ENCODE results near the gene TTYH1. TPM values are rescaled to one million over a fixed set of nuclear protein-coding genes. Genes with fewer than 3 reads are reported as not detected.
"Not testable (repeated sequence)": the region's sequence is repeated elsewhere in the genome, so short reads cannot be mapped to it uniquely, and the experiment has no call there.

Gene TTYH1
- total RNA-seq, result not detected

GRCh38 chr19:54415208-54415900 is at the start of gene TTYH1:
TSS of gene TTYH1 (plus strand) at chr19:54415464. CDS start at chr19:54415553, 89 bp downstream.
- TF ChIP-seq, protein P1, sequence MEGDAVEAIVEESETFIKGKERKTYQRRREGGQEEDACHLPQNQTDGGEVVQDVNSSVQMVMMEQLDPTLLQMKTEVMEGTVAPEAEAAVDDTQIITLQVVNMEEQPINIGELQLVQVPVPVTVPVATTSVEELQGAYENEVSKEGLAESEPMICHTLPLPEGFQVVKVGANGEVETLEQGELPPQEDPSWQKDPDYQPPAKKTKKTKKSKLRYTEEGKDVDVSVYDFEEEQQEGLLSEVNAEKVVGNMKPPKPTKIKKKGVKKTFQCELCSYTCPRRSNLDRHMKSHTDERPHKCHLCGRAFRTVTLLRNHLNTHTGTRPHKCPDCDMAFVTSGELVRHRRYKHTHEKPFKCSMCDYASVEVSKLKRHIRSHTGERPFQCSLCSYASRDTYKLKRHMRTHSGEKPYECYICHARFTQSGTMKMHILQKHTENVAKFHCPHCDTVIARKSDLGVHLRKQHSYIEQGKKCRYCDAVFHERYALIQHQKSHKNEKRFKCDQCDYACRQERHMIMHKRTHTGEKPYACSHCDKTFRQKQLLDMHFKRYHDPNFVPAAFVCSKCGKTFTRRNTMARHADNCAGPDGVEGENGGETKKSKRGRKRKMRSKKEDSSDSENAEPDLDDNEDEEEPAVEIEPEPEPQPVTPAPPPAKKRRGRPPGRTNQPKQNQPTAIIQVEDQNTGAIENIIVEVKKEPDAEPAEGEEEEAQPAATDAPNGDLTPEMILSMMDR (IDR thresholded peaks at IDR 0.05), result no peak
- DNase-seq (ENCODE audit: low spot score) (no peak), ATAC-seq (ENCODE audit: insufficient number of reproducible peaks, low FRiP score, low read depth) (no peak)
- no peak within 1 kb of the TSS for H3K27ac ChIP-seq
- H3K9me3 ChIP-seq, result no peaks in the 10 kb centered on the region
- H3K27me3 ChIP-seq (replicated peaks; ENCODE audit: insufficient read depth), result peaks cover 11% of the 10 kb centered on the region
- H3K4me1 ChIP-seq (ENCODE audit: control insufficient read depth in 1 of 2, low read depth in 2 of 2), result no peaks in the 10 kb centered on the region
- H3K36me3 ChIP-seq, result no peaks in the 10 kb centered on the region
- no peak within 1 kb of the TSS for H3K4me3 ChIP-seq

- H3K27me3 ChIP-seq (replicated peaks; ENCODE audit: insufficient read depth); H3K27ac ChIP-seq; DNase-seq (ENCODE audit: low spot score); H3K4me1 ChIP-seq (ENCODE audit: control insufficient read depth in 1 of 2, low read depth in 2 of 2); ATAC-seq (ENCODE audit: insufficient number of reproducible peaks, low FRiP score, low read depth); H3K9me3 ChIP-seq; H3K36me3 ChIP-seq; H3K4me3 ChIP-seq: not testable (repeated sequence)
Observed at GRCh38 chr19:54365798-54366197, 49.5 kb upstream of the TTYH1 start.

DNA sequence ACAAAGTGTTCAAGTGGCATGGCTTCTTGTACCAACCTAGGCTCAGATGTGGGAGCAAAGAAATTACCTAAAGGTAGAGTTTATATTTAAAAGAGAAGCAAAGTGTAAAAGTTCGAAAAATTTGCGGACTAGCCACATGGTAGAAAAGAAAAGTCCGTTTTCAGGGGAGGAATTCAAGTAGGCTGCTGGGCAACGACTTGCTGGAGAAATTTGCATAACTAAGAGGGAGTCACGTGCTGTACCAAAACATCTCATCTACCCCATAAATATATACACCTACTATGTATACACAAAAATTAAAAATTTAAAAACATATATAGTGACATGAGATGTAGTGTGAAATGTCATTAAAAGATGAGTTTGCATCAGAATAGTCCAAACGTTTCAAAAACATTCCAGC is 48.5 kb upstream of the TTYH1 start:
- Histone ChIP-seq H3K36me3 (no peaks in the 10 kb centered on the region), H3K27ac (no peak overlapping the region), H3K27me3 (replicated peaks; ENCODE audit: insufficient read depth) (no peaks in the 10 kb centered on the region), H3K4me3 (no peak overlapping the region), H3K4me1 (ENCODE audit: control insufficient read depth in 1 of 2, low read depth in 2 of 2) (no peaks in the 10 kb centered on the region), H3K9me3 (no peaks in the 10 kb centered on the region)
- DNase-seq (ENCODE audit: low spot score) (no peak), ATAC-seq (ENCODE audit: insufficient number of reproducible peaks, low FRiP score, low read depth) (no peak)
- TF ChIP-seq, protein P1 (IDR thresholded peaks at IDR 0.05), result no peak

GRCh38 chr19:54369082-54369687 is 46.1 kb upstream of the TTYH1 start:
- no peaks in the 10 kb centered on the region for H3K9me3 ChIP-seq
- H3K4me1 ChIP-seq (ENCODE audit: control insufficient read depth in 1 of 2, low read depth in 2 of 2), result no peaks in the 10 kb centered on the region
- no peak for DNase-seq (ENCODE audit: low spot score)
- no peak for ATAC-seq (ENCODE audit: insufficient number of reproducible peaks, low FRiP score, low read depth)
- H3K36me3 ChIP-seq, result no peaks in the 10 kb centered on the region
- TF ChIP-seq, protein P1 (IDR thresholded peaks at IDR 0.05), result no peak
- peak overlapping the region in 1 of 2 donors; percentile 30 for H3K27ac ChIP-seq
- H3K27me3 ChIP-seq (replicated peaks; ENCODE audit: insufficient read depth), result no peaks in the 10 kb centered on the region
- H3K4me3 ChIP-seq, result peak overlapping the region; percentile 43

- ATAC-seq (ENCODE audit: insufficient number of reproducible peaks, low FRiP score, low read depth); H3K36me3 ChIP-seq; H3K4me1 ChIP-seq (ENCODE audit: control insufficient read depth in 1 of 2, low read depth in 2 of 2); H3K27me3 ChIP-seq (replicated peaks; ENCODE audit: insufficient read depth); H3K9me3 ChIP-seq; DNase-seq (ENCODE audit: low spot score): not testable (repeated sequence)
- Histone ChIP-seq H3K27ac (peak overlapping the region in 1 of 2 donors; percentile 30), H3K4me3 (peak overlapping the region; percentile 43)
Observed at GRCh38 chr19:54369688-54370433, 45.4 kb upstream of the TTYH1 start.

GRCh38 chr19:54370434-54370796 is 44.8 kb upstream of the TTYH1 start:
- H3K27me3 ChIP-seq (replicated peaks; ENCODE audit: insufficient read depth); H3K9me3 ChIP-seq; DNase-seq (ENCODE audit: low spot score); H3K27ac ChIP-seq; H3K36me3 ChIP-seq; ATAC-seq (ENCODE audit: insufficient number of reproducible peaks, low FRiP score, low read depth); H3K4me1 ChIP-seq (ENCODE audit: control insufficient read depth in 1 of 2, low read depth in 2 of 2): not testable (repeated sequence)
- H3K4me3 ChIP-seq, result peak overlapping the region; percentile 29

DNA sequence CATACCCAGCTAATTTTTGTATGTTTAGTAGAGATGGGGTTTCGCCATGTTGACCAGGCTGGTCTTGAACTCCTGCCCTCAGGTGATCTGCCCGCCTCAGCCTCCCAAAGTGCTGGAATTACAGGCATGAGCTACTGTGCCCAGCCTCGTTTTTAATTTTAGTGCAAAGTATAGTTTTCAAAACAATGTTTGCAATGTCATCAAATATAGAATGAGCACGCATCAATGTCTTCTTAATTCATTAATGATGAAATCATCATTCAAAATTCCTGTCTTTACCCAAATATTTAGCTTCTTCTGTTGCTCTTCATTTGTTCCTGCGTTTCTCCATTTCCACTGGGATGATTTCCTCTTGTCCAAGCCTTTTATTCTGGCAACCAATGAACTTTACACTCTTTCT is 43.8 kb upstream of the TTYH1 start:
- H3K4me1 ChIP-seq (ENCODE audit: control insufficient read depth in 1 of 2, low read depth in 2 of 2); H3K27me3 ChIP-seq (replicated peaks; ENCODE audit: insufficient read depth); H3K36me3 ChIP-seq; DNase-seq (ENCODE audit: low spot score); H3K9me3 ChIP-seq; ATAC-seq (ENCODE audit: insufficient number of reproducible peaks, low FRiP score, low read depth); H3K27ac ChIP-seq: not testable (repeated sequence)
- peak overlapping the region; percentile 11 for H3K4me3 ChIP-seq

Measured in thoracic aorta (tissue), 2 donors.